Placental epithelial cell (primary cell): ENCODE measurements around the gene KLF7. TPM values are rescaled to one million over a fixed set of nuclear protein-coding genes. Genes with fewer than 3 reads are reported as not detected.

Source experiments
- small RNA-seq: library from RNA; depleted of rRNA; stranded (forward); fragments of <200 nt; gene quantifications from one replicate; pipeline ENCODE3, GENCODE V24; 2012
- total RNA-seq: library from RNA; depleted of rRNA; stranded (reverse); fragments of >200 nt; gene quantifications from 2 replicates; pipeline ENCODE4 v1.2.3, GENCODE V29; 2012

Gene KLF7
- total RNA-seq: 4.3 and 9.9 TPM in 2 replicates

GRCh38 chr2:207165121-207166038, at the start of gene KLF7:
TSS of gene KLF7 (minus strand) at chr2:207165948. CDS start at chr2:207165568, 380 bp downstream.

Small RNAs within 50 kb of the gene (small RNA-seq; reads per million reads assigned to genes)
- gene MIR2355 (2.0 reads per million, percentile 78 among the genes with 10 or more reads in this experiment), gene MIR7845 (not detected)

Other genes with a start within 250 kb of the KLF7 start
- gene CPO, start 226.4 kb downstream of the KLF7 start, total RNA-seq: not detected in 2 replicates